ENCODE results near the gene GPR146.

The GPR146 gene

GRCh38 chr7:1016577-1017531 is 27.5 kb upstream of the GPR146 start:
- Histone ChIP-seq H3K27me3 (ENCODE audit: control insufficient read depth, insufficient read depth, low read length) (no peaks in the 10 kb centered on the region), H3K4me1 (no peaks in the 10 kb centered on the region), H3K36me3 (ENCODE audit: control insufficient read depth, insufficient read depth, low read length) (no peaks in the 10 kb centered on the region), H3K4me2 (ENCODE audit: low read length) (no peak overlapping the region), H3K9me3 (ENCODE audit: control insufficient read depth, low read length) (no peaks in the 10 kb centered on the region), H3K4me3 (ENCODE audit: low read depth, low read length) (no peak overlapping the region), H3K79me2 (peaks cover 14% of the 10 kb centered on the region), H3K9ac (no peak overlapping the region), H2AFZ (no peak overlapping the region), H3K27ac (no peak overlapping the region)
- TF ChIP-seq CTCF (IDR thresholded peaks at IDR 0.05): no peak

- H3K4me3 ChIP-seq (ENCODE audit: low read depth, low read length): no peak overlapping the region
- peaks cover 15% of the 10 kb centered on the region for H3K79me2 ChIP-seq
- H3K9ac ChIP-seq: no peak overlapping the region
- H2AFZ ChIP-seq: no peak overlapping the region
- H3K27ac ChIP-seq: no peak overlapping the region
- H3K27me3 ChIP-seq (ENCODE audit: control insufficient read depth, insufficient read depth, low read length): no peaks in the 10 kb centered on the region
- H3K4me2 ChIP-seq (ENCODE audit: low read length): no peak overlapping the region
- no peaks in the 10 kb centered on the region for H3K9me3 ChIP-seq (ENCODE audit: control insufficient read depth, low read length)
- H3K36me3 ChIP-seq (ENCODE audit: control insufficient read depth, insufficient read depth, low read length): no peaks in the 10 kb centered on the region
- TF ChIP-seq CTCF (IDR thresholded peaks at IDR 0.05): no peak
- no peaks in the 10 kb centered on the region for H3K4me1 ChIP-seq
These were observed 26.6 kb upstream of the GPR146 start for GRCh38 chr7:1017586-1018333.

- no peak overlapping the region for H2AFZ ChIP-seq
- peaks cover 17% of the 10 kb centered on the region for H3K79me2 ChIP-seq
- no peak overlapping the region for H3K4me3 ChIP-seq (ENCODE audit: low read depth, low read length)
- no peaks in the 10 kb centered on the region for H3K9me3 ChIP-seq (ENCODE audit: control insufficient read depth, low read length)
- H3K4me1 ChIP-seq: no peaks in the 10 kb centered on the region
- TF ChIP-seq CTCF (IDR thresholded peaks at IDR 0.05): no peak
- no peak overlapping the region for H3K4me2 ChIP-seq (ENCODE audit: low read length)
- no peaks in the 10 kb centered on the region for H3K36me3 ChIP-seq (ENCODE audit: control insufficient read depth, insufficient read depth, low read length)
- H3K27me3 ChIP-seq (ENCODE audit: control insufficient read depth, insufficient read depth, low read length): no peaks in the 10 kb centered on the region
- H3K27ac ChIP-seq: no peak overlapping the region
- no peak overlapping the region for H3K9ac ChIP-seq
These were observed 26.0 kb upstream of the GPR146 start for GRCh38 chr7:1018334-1018695.

GRCh38 chr7:1019255-1019785 is 25.0 kb upstream of the GPR146 start:
- Histone ChIP-seq H3K9ac (no peak overlapping the region), H3K4me2 (ENCODE audit: low read length) (no peak overlapping the region), H3K36me3 (ENCODE audit: control insufficient read depth, insufficient read depth, low read length) (no peaks in the 10 kb centered on the region), H3K9me3 (ENCODE audit: control insufficient read depth, low read length) (no peaks in the 10 kb centered on the region), H2AFZ (no peak overlapping the region), H3K79me2 (peaks cover 17% of the 10 kb centered on the region), H3K4me3 (ENCODE audit: low read depth, low read length) (no peak overlapping the region), H3K27me3 (ENCODE audit: control insufficient read depth, insufficient read depth, low read length) (no peaks in the 10 kb centered on the region), H3K27ac (no peak overlapping the region), H3K4me1 (no peaks in the 10 kb centered on the region)
- no peak for TF ChIP-seq CTCF (IDR thresholded peaks at IDR 0.05)

Measured in parathyroid adenoma (tissue), 2 donors.